Measurements from ENCODE around the gene TFCP2L1.

The TFCP2L1 gene

DNA sequence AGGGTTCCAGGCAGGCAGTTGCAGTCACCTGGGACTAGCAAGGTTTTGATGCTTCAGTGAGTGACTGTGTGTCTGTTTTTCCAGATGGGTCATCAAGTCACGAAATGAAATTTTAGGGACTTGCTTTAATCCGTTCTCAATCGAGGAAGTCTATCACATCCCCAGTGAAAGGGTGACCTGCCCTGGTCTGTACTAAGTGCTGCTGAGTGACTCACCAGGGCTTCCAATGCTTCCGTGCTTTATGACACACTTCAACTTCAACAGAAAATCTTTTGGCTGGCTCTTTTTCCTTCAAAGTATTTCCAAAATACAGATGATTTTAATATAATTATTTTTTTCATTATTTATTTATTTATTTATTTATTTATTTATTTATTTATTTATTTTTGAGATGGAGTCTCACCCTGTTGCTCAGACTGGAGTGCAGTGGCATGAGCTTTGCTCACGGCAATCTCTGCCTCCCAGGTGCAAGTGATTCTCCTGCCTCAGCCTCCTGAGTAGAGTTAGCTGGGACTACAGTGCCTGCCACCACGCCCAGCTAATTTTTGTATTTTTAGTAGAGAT is 18.4 kb downstream of the TFCP2L1 start:
- Histone ChIP-seq H3K27me3 (ENCODE audit: control insufficient read depth, insufficient read depth, low read length) (no peaks in the 10 kb centered on the region), H3K36me3 (ENCODE audit: control insufficient read depth, insufficient read depth, low read length) (no peaks in the 10 kb centered on the region), H3K27ac (ENCODE audit: low read length) (no peak overlapping the region), H3K4me3 (ENCODE audit: low read length) (no peak overlapping the region), H3K9me3 (ENCODE audit: control insufficient read depth, insufficient read depth, low read length) (no peaks in the 10 kb centered on the region), H3K4me1 (ENCODE audit: control insufficient read depth, insufficient read depth, low read length) (no peaks in the 10 kb centered on the region)
- DNase-seq (ENCODE audit: low read depth, low spot score), result no peak
- WGBS (ENCODE audit: insufficient coverage, insufficient read length), result no CpG with 5 or more reads among the region's 6 CpGs

- no peaks in the 10 kb centered on the region for H3K4me1 ChIP-seq (ENCODE audit: control insufficient read depth, insufficient read depth, low read length)
- no peaks in the 10 kb centered on the region for H3K36me3 ChIP-seq (ENCODE audit: control insufficient read depth, insufficient read depth, low read length)
- DNase-seq (ENCODE audit: low read depth, low spot score), result no peak
- H3K27me3 ChIP-seq (ENCODE audit: control insufficient read depth, insufficient read depth, low read length), result no peaks in the 10 kb centered on the region
- no peaks in the 10 kb centered on the region for H3K9me3 ChIP-seq (ENCODE audit: control insufficient read depth, insufficient read depth, low read length)
- no peak overlapping the region for H3K4me3 ChIP-seq (ENCODE audit: low read length)
- WGBS (ENCODE audit: insufficient coverage, insufficient read length), result no CpG with 5 or more reads among the region's 9 CpGs
- H3K27ac ChIP-seq (ENCODE audit: low read length), result no peak overlapping the region
Observed at GRCh38 chr2:121263996-121264715, 20.8 kb downstream of the TFCP2L1 start.

DNA sequence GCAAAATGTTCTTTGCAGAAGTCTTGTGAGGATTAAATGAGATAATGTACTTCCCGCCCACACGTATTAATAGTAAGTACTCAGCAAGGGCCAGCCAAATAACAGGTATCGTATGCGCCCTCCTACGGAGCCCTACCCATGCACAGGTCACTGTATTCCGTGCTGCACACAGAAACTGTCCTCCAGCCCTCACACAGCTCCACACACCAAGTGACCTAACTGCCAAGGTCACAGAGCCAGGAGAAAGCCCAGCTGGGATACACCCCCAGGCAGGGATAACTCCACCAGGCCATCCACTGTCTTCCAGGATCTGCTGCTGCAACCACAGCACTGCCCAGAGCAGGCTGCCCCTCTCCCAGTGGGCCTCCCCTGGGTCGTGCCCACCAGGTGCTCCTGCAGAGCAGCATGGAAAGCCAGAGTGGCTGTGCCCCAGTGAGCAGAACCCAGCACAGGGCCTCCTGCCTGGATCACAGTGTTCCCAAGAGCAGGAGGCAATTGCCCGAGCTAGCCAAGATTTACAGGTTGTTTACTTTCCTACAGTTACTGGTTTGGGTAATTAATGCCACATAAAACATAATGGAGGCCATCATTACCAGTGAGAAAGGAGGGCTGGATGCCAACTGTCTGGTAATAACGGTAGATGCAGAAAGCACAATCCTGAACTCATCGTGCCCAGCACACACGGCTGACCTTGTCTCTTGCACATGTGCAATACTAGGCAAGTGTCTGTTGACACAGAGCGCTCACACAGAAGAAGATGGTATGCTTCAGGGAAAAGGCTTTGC is 24.4 kb downstream of the TFCP2L1 start:
- no CpG with 5 or more reads among the region's 12 CpGs for WGBS (ENCODE audit: insufficient coverage, insufficient read length)
- no peak for DNase-seq (ENCODE audit: low read depth, low spot score)
- Histone ChIP-seq H3K4me1 (ENCODE audit: control insufficient read depth, insufficient read depth, low read length) (peaks cover 4% of the 10 kb centered on the region; the same call in 1 of the 2 replicates), H3K36me3 (ENCODE audit: control insufficient read depth, insufficient read depth, low read length) (no peaks in the 10 kb centered on the region), H3K27ac (ENCODE audit: low read length) (no peak overlapping the region), H3K9me3 (ENCODE audit: control insufficient read depth, insufficient read depth, low read length) (no peaks in the 10 kb centered on the region), H3K4me3 (ENCODE audit: low read length) (no peak overlapping the region), H3K27me3 (ENCODE audit: control insufficient read depth, insufficient read depth, low read length) (no peaks in the 10 kb centered on the region)

- Histone ChIP-seq H3K9me3 (ENCODE audit: control insufficient read depth, insufficient read depth, low read length) (no peaks in the 10 kb centered on the region), H3K4me3 (ENCODE audit: low read length) (no peak overlapping the region), H3K36me3 (ENCODE audit: control insufficient read depth, insufficient read depth, low read length) (no peaks in the 10 kb centered on the region), H3K27ac (ENCODE audit: low read length) (no peak overlapping the region), H3K27me3 (ENCODE audit: control insufficient read depth, insufficient read depth, low read length) (no peaks in the 10 kb centered on the region), H3K4me1 (ENCODE audit: control insufficient read depth, insufficient read depth, low read length) (peaks cover 4% of the 10 kb centered on the region; the same call in 1 of the 2 replicates)
- no peak for DNase-seq (ENCODE audit: low read depth, low spot score)
- WGBS (ENCODE audit: insufficient coverage, insufficient read length), result no CpG with 5 or more reads among the region's 5 CpGs
Observed at GRCh38 chr2:121258051-121258450, 27.0 kb downstream of the TFCP2L1 start.

DNA sequence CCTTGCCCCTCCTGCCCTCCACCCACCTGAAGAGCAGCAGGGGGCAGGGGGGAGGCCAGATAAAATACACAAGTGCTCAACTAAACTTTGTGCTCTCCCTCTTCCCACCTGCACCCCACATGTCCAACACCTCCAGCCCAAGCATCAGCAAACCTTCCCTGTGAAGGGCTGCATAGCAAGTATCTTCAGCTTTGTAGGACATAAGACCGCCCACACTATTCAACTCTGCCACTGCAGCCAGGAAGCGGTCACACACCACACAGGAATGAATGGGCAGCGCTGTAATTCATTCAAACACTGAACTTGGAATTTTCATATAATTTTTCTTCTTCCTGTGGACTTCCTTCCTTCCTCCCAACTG is 27.5 kb downstream of the TFCP2L1 start:
- no peak for DNase-seq (ENCODE audit: low read depth, low spot score)

GRCh38 chr2:121256720-121257479 is 28.1 kb downstream of the TFCP2L1 start:
- no peaks in the 10 kb centered on the region for H3K36me3 ChIP-seq (ENCODE audit: control insufficient read depth, insufficient read depth, low read length)
- DNase-seq (ENCODE audit: low read depth, low spot score), result no peak
- no peak overlapping the region for H3K27ac ChIP-seq (ENCODE audit: low read length)
- peaks cover 4% of the 10 kb centered on the region; the same call in 1 of the 2 replicates for H3K4me1 ChIP-seq (ENCODE audit: control insufficient read depth, insufficient read depth, low read length)
- no peak overlapping the region for H3K4me3 ChIP-seq (ENCODE audit: low read length)
- no peaks in the 10 kb centered on the region for H3K27me3 ChIP-seq (ENCODE audit: control insufficient read depth, insufficient read depth, low read length)
- no peaks in the 10 kb centered on the region for H3K9me3 ChIP-seq (ENCODE audit: control insufficient read depth, insufficient read depth, low read length)
- WGBS (ENCODE audit: insufficient coverage, insufficient read length), result no CpG with 5 or more reads among the region's 13 CpGs

More for the DNA sequence above, 27.5 kb downstream of the TFCP2L1 start:
- Histone ChIP-seq H3K36me3 (ENCODE audit: control insufficient read depth, insufficient read depth, low read length) (no peaks in the 10 kb centered on the region), H3K27ac (ENCODE audit: low read length) (no peak overlapping the region), H3K27me3 (ENCODE audit: control insufficient read depth, insufficient read depth, low read length) (no peaks in the 10 kb centered on the region), H3K4me1 (ENCODE audit: control insufficient read depth, insufficient read depth, low read length) (peaks cover 4% of the 10 kb centered on the region; the same call in 1 of the 2 replicates), H3K4me3 (ENCODE audit: low read length) (no peak overlapping the region), H3K9me3 (ENCODE audit: control insufficient read depth, insufficient read depth, low read length) (no peaks in the 10 kb centered on the region)
- WGBS (ENCODE audit: insufficient coverage, insufficient read length), result no CpG with 5 or more reads among the region's 3 CpGs

- DNase-seq (ENCODE audit: low read depth, low spot score), result no peak
- Histone ChIP-seq H3K27me3 (ENCODE audit: control insufficient read depth, insufficient read depth, low read length) (no peaks in the 10 kb centered on the region), H3K4me3 (ENCODE audit: low read length) (no peak overlapping the region), H3K36me3 (ENCODE audit: control insufficient read depth, insufficient read depth, low read length) (no peaks in the 10 kb centered on the region), H3K9me3 (ENCODE audit: control insufficient read depth, insufficient read depth, low read length) (no peaks in the 10 kb centered on the region), H3K4me1 (ENCODE audit: control insufficient read depth, insufficient read depth, low read length) (peaks cover 4% of the 10 kb centered on the region; the same call in 1 of the 2 replicates), H3K27ac (ENCODE audit: low read length) (no peak overlapping the region)
- WGBS (ENCODE audit: insufficient coverage, insufficient read length), result no CpG with 5 or more reads among the region's 8 CpGs
Observed at GRCh38 chr2:121255358-121255757, 29.6 kb downstream of the TFCP2L1 start.

GRCh38 chr2:121254748-121255147 is 30.3 kb downstream of the TFCP2L1 start:
- no peaks in the 10 kb centered on the region for H3K36me3 ChIP-seq (ENCODE audit: control insufficient read depth, insufficient read depth, low read length)
- H3K27ac ChIP-seq (ENCODE audit: low read length), result no peak overlapping the region
- no peaks in the 10 kb centered on the region for H3K9me3 ChIP-seq (ENCODE audit: control insufficient read depth, insufficient read depth, low read length)
- DNase-seq (ENCODE audit: low read depth, low spot score), result no peak
- H3K4me1 ChIP-seq (ENCODE audit: control insufficient read depth, insufficient read depth, low read length), result peaks cover 4% of the 10 kb centered on the region; the same call in 1 of the 2 replicates
- H3K4me3 ChIP-seq (ENCODE audit: low read length), result no peak overlapping the region
- no peaks in the 10 kb centered on the region for H3K27me3 ChIP-seq (ENCODE audit: control insufficient read depth, insufficient read depth, low read length)
- WGBS (ENCODE audit: insufficient coverage, insufficient read length), result no CpG with 5 or more reads among the region's 4 CpGs

- H3K9me3 ChIP-seq (ENCODE audit: control insufficient read depth, insufficient read depth, low read length), result no peaks in the 10 kb centered on the region
- no CpG with 5 or more reads among the region's 13 CpGs for WGBS (ENCODE audit: insufficient coverage, insufficient read length)
- H3K27me3 ChIP-seq (ENCODE audit: control insufficient read depth, insufficient read depth, low read length), result no peaks in the 10 kb centered on the region
- DNase-seq (ENCODE audit: low read depth, low spot score), result no peak
- peaks cover 4% of the 10 kb centered on the region; the same call in 1 of the 2 replicates for H3K4me1 ChIP-seq (ENCODE audit: control insufficient read depth, insufficient read depth, low read length)
- H3K27ac ChIP-seq (ENCODE audit: low read length), result no peak overlapping the region
- no peaks in the 10 kb centered on the region for H3K36me3 ChIP-seq (ENCODE audit: control insufficient read depth, insufficient read depth, low read length)
- H3K4me3 ChIP-seq (ENCODE audit: low read length), result no peak overlapping the region
Observed at GRCh38 chr2:121253674-121254240, 31.2 kb downstream of the TFCP2L1 start.
